GM19023 (cell line): Measurements from ENCODE around the gene ARPC4.

Source experiments
- ATAC-seq: cut with Tn5 transposase; IDR thresholded peaks from one replicate; pipeline ENCODE4 v1.9.1; 2021; ENCODE audit warnings: mild to moderate bottlenecking, moderate library complexity; ENCODE audit not compliant: unreplicated experiment

Gene ARPC4

GRCh38 chr3:9787714-9788113 is 5.2 kb upstream of the ARPC4 start:
- no peak for ATAC-seq

DNA sequence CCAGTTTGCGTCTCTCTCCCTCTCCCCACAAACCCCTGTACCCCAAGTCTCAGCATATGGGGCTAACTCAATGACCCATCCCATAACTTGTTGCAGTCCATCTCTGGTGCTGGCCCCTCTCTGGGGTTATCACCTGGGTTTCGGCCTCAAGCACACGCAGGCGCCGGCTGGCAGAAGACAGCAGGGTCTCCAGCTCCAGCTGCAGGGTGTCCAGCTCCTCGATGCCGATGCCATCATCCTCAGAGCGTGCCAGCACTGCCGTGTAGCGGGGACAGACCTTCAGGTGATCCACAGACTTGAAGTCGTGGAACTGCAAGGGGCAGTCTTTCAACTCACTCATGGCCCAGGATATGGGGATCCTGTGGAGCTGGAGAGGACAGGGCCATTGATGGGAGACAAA is 1.8 kb upstream of the ARPC4 start:
- no peak for ATAC-seq

GRCh38 chr3:9791790-9792404 is 985 bp upstream of the ARPC4 start:
- ATAC-seq: no peak

- no peak for ATAC-seq
Observed at GRCh38 chr3:9793161-9793781, 389 bp downstream of the ARPC4 start.

- no peak for ATAC-seq
Observed at GRCh38 chr3:9794400-9794799, 1.5 kb downstream of the ARPC4 start.

- ATAC-seq: no peak
Observed at GRCh38 chr3:9795207-9795606, 2.3 kb downstream of the ARPC4 start.

DNA sequence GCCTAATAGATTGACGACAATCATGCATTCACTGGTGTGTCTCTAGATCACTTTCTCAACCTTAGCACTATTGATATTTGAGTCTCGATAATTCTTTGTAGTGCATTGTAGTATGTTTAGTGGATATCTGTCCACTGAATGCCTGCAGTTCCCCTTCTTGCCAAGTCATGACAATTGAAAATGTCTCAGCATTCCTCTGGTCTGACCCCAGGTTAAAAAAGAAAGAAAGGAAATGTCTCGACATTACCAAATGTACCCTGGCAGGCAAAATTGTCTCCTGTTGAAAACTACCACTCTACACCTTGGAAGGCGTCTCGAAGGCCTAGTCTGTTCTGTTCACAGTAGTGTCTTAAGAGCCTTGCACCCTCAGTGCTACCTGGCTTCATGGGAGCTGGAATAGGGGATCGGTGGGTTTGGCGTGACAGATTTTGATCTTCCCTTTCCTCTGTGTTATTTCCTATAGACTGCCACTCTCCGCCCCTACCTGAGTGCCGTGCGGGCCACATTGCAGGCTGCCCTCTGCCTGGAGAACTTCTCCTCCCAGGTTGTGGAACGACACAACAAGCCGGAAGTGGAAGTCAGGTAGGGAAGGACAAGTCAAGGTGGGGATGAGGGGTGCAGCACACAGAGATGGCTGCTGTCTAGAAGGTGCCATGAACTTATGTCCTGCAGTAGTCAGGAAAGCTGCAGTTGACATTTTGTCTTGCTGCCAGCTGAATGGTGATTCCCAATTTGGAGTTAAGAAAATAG is 4.5 kb downstream of the ARPC4 start:
- ATAC-seq: no peak

GRCh38 chr3:9800529-9800928 is 7.6 kb downstream of the ARPC4 start:
- no peak for ATAC-seq

- ATAC-seq: no peak
Observed at GRCh38 chr3:9803494-9803893, 10.6 kb downstream of the ARPC4 start.

DNA sequence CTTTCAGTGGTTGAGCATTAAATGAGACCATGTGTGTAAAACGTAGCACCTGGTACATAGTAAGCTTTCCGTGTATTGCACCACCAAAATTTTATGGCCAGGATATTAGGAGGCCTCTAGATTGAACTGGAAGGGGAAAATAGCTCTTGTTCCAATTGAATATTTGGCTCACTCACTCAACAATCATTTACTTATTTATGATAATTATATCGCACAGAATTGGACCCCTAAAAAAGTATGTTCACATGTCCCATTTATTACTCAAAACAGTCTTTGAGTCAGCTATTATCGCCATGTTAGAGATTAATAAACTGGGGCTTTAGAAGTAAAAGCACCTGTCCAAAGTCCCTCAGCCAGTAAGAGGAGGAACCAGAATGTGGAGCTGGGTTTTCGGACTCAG is 12.1 kb downstream of the ARPC4 start:
- no peak for ATAC-seq

DNA sequence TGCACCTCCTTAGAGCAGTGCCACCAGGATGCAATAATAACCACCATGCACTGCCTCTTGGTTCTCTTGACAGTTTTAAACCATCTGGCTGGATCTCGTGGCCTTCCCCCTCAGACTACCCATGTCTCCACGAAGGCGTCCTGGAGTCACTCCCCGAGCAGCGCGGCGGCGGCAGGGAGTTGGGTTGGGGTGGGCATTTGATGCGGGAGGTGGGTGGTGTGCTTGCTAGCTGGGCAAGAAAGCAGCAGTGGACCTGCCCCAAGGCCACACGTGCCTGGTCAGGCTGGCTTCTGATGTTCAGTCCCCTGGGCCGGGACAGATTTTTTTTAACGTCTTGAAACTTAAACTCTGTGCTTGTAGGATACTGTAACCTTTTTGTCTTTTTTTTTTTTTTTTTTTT is 13.3 kb downstream of the ARPC4 start:
- ATAC-seq: no peak

- no peak for ATAC-seq
Observed at GRCh38 chr3:9806688-9807589, 14.1 kb downstream of the ARPC4 start.

DNA sequence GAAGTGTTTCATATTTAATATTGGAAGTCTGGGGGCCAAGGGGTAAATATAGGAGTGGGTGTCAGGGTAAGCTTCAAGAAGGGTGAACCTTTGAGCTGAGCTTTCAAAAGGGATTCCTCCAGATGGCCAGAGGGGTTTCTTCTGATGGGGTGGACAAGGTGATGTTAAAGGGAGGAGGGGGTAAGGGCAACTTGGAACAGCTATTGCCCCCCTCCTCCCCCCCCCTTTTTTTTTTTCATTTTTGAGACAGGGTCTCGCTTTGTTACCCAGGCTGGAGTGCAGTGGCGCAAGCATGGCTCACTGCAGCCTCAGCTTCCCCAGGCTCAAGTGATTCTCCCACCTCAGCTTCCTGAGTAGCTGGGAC is 15.1 kb downstream of the ARPC4 start:
- ATAC-seq: no peak

DNA sequence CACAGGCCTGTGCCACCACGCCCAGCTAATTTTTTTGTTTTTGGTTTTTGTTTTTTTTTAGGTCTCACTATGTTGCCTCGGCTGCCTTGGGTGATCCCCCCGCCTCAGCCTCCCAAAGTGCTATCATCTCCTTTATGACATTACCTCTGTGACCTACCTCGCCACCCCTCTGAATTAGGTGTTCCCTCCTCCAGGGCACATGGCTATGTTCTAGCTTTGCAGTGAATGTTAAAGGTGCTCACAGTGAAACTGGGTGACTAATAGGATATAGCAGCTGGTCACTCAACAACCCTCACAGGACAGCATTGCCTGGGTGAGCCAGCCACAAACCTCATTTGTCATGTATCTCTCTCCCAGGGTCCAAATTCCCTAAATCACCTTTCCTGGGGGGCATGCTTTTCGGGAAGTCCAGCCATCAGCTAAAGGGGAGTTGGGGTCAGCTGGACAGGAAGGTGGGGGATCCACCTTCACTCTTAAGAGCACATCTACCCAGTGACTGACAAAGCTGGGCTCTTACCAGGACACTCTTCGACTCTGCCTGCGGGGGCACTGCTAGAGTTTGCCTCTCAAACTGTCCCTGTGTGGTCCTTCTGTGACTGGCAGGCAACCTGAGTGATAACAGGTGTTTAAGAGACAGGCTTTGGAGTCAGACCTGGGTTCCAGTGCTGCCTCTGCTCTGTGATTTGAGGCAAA is 15.6 kb downstream of the ARPC4 start:
- peak; percentile 54 for ATAC-seq

GRCh38 chr3:9809239-9809614 is 16.3 kb downstream of the ARPC4 start:
- ATAC-seq: no peak

- ATAC-seq: peak; percentile 41
Observed at GRCh38 chr3:9809615-9810432, 16.9 kb downstream of the ARPC4 start, which contains the start of gene TTLL3. TSS of gene TTLL3 (plus strand) at chr3:9810262. CDS start at chr3:9810662, 400 bp downstream.

DNA sequence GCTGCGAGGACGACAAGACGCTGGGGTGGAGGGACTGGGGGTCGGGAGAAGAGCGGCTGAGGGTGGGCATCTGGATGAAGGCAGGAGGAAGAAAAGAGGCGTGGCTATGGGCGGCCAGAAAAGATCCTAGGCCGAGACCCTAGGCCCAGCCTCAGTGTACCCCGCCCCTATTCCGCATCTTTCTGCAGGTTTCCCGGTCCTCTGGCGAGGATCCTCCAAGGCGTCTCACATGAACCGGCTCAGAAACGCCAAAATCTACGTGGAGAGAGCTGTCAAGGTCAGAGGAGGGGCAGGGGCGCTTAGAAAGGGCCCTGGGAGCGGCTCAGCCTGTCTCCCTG is 17.5 kb downstream of the ARPC4 start:
- no peak for ATAC-seq

DNA sequence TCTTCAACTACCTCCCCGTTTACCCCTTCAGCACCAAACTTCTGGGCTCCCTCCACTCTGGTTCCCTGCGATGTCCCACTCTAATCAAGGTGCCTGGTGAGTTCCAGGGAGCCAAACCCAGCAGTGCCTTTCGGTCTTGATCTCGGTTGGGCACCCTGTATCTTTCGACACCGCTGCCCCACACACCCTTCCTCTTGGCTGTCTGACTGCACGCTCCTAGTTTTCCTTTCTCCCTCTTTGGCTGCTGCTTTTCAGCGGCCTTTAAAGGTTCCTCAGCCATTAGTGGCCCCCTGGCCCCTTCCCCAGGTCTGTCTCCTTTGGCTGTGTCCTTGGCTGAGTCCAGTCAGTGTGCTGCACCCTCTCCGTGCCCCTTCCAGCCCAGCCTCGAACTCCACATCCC is 18.0 kb downstream of the ARPC4 start:
- ATAC-seq: no peak

- no peak for ATAC-seq
Observed at GRCh38 chr3:9812870-9813483, 20.1 kb downstream of the ARPC4 start.

DNA sequence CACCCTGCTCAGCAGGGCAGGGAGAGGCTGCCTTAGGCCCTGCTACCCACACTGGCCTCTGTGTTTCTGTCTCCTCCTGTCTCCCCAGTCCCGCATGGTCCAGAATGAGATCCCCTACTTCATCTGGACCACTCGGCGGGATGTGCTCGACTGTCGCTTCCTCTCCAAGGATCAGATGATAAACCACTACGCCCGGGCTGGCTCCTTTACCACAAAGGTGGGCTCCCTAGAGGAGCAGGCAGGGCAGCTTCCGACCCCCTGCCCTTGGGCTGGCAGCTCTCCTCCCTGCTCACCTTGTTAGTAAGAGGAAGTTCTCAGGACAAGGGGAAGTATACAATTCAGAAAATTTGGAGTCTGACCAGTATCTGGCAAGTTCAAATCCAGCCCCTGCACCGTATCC is 23.1 kb downstream of the ARPC4 start:
- ATAC-seq: no peak
